ENCODE results near the gene NKAPL. TPM values are rescaled to one million over a fixed set of nuclear protein-coding genes. Genes with fewer than 3 reads are reported as not detected.

NKAPL gene
- total and polyA plus RNA-seq, 12 donors = 0.37 to 3.4 (median 1.4) TPM; not detected in 1

DNA sequence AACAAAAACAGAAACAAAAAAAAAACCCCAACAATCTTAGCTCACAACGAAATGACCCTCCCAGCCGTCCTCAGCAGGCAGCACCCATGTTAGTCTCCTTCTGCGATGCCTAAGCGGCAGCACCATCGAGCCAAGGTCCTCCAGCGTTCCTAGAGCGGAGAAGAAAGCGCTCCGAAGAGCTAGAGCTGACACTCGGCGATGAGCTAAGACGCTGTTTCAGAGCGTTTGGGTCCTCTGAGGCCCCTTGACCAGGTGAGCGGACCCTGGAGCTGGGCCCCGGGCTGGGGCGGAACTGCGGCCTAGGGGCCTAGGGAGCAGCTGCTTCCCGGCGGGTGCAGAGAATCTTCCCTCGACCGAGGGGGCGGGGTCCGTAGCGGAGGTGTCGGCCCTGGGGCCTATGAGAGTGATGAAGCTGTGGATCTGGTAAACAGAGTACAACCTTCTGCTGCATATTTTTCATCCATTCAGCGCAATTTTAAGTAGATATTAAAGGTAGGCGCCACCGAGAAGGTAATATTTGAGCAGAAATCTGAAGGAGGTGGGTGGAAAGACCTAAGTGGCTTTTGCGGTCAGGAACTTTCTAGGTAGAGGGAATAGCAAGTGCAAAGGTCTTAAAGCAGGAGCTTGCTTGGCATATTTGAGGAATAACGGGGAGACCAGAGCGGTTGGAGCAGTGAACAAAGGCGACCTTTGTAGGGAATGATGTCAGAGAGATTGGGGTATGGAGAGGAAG is 8.0 kb downstream of the NKAPL start, which contains the start of gene ZSCAN26:
Gene ZSCAN26 (plus strand): TSS at position 182 of the 733 bp plus-strand sequence. CDS start 4,777 bp downstream, outside the sequence.
- Histone ChIP-seq H3K9me3 (replicated peaks in 1 of 3) (no peaks in the 10 kb centered on the region), H3K36me3 (replicated peaks in 1 of 2) (peaks cover 0 to 5% of the 10 kb centered on the region in 2 donors), H3K27me3 (no peaks in the 10 kb centered on the region), H3K4me3 (peak within 1 kb of the TSS; percentile 36 to 82 (median 72)), H3K27ac (peak within 1 kb of the TSS; percentile 53 to 89 (median 78)), H3K4me1 (replicated peaks in 1 of 2) (peaks cover 14 to 32% of the 10 kb centered on the region in 2 donors)
- peak; percentile 79 to 88 (median 82) for DNase-seq
- 0 to 1% (median 1%) methylated on average over 20 to 32 of the region's 32 CpGs for WGBS, 4 donors
- intact Hi-C loops (cut with DNase I) = no loop called here
- peak; percentile 76 to 81 for TF ChIP-seq POLR2A (IDR thresholded peaks at IDR 0.05)
- TF ChIP-seq, protein P1, sequence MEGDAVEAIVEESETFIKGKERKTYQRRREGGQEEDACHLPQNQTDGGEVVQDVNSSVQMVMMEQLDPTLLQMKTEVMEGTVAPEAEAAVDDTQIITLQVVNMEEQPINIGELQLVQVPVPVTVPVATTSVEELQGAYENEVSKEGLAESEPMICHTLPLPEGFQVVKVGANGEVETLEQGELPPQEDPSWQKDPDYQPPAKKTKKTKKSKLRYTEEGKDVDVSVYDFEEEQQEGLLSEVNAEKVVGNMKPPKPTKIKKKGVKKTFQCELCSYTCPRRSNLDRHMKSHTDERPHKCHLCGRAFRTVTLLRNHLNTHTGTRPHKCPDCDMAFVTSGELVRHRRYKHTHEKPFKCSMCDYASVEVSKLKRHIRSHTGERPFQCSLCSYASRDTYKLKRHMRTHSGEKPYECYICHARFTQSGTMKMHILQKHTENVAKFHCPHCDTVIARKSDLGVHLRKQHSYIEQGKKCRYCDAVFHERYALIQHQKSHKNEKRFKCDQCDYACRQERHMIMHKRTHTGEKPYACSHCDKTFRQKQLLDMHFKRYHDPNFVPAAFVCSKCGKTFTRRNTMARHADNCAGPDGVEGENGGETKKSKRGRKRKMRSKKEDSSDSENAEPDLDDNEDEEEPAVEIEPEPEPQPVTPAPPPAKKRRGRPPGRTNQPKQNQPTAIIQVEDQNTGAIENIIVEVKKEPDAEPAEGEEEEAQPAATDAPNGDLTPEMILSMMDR (IDR thresholded peaks at IDR 0.05) = no peak

DNA sequence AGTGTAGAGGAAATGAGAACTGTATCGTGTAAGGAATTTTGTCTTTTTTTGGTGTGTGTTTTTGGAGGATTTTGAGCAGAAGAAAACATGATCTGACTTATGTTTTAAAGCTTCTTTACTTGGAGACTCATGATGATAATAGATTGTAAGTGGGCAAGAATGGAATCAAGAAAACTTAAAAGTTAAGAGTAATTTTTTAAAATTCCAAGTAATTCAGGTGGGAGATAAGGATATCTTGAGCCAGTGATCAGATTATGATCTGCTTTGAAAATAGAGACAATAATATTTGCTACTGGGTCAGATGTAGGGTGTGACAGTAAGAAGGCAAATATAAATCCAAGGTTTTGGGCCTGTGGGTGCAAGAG is 8.6 kb downstream of the NKAPL start:
- peaks cover 0 to 11% of the 10 kb centered on the region in 2 donors for H3K36me3 ChIP-seq (replicated peaks in 1 of 2)
- WGBS, 4 donors = 0 to 7% (median 4%) methylated on average over 1 of the region's 1 CpG
- H3K27ac ChIP-seq = peak overlapping the region in 4 of 5 donors; percentile 64 to 89 (median 82)
- peak overlapping the region in 3 of 4 donors; percentile 69 to 82 (median 75) for H3K4me3 ChIP-seq
- H3K4me1 ChIP-seq (replicated peaks in 1 of 2) = peaks cover 14 to 32% of the 10 kb centered on the region in 2 donors
- intact Hi-C loops (cut with DNase I) = no loop called here
- no peaks in the 10 kb centered on the region for H3K27me3 ChIP-seq
- DNase-seq = no peak
- no peaks in the 10 kb centered on the region for H3K9me3 ChIP-seq (replicated peaks in 1 of 3)
- no peak for TF ChIP-seq POLR2A (IDR thresholded peaks at IDR 0.05)
- TF ChIP-seq, protein P1 (IDR thresholded peaks at IDR 0.05) = no peak

DNA sequence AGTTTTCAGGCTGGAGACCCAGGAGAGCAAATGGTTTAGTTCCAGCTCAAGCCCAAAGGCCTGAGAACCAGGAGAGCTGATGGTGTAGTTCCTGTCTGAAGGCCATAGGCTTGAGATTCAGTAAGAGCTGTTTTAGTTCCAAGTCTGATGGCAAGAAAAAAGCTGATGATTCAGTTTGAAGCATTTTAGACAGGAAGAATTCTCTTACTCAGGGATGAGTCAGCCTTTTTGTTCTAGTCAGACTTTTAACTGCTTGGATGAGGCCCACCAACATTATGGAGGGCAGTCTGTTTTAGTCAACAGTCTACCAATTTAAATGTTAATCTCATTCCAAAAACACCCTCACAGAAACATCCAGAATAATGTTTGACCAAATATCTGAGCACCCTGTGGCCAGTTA is 10.4 kb downstream of the NKAPL start:
- no peaks in the 10 kb centered on the region for H3K27me3 ChIP-seq
- H3K9me3 ChIP-seq (replicated peaks in 1 of 3) = no peaks in the 10 kb centered on the region
- intact Hi-C loops (cut with DNase I) = no loop called here
- TF ChIP-seq POLR2A (IDR thresholded peaks at IDR 0.05) = peak in 1 of 2 donors; percentile 21
- TF ChIP-seq, protein P1 (IDR thresholded peaks at IDR 0.05) = no peak
- H3K4me3 ChIP-seq = no peak overlapping the region
- H3K27ac ChIP-seq = peak overlapping the region in 1 of 5 donors; percentile 55
- peaks cover 0 to 29% of the 10 kb centered on the region in 2 donors for H3K36me3 ChIP-seq (replicated peaks in 1 of 2)
- peaks cover 14 to 32% of the 10 kb centered on the region in 2 donors for H3K4me1 ChIP-seq (replicated peaks in 1 of 2)
- peak in 2 of 7 donors; percentile 12 to 31 for DNase-seq

DNA sequence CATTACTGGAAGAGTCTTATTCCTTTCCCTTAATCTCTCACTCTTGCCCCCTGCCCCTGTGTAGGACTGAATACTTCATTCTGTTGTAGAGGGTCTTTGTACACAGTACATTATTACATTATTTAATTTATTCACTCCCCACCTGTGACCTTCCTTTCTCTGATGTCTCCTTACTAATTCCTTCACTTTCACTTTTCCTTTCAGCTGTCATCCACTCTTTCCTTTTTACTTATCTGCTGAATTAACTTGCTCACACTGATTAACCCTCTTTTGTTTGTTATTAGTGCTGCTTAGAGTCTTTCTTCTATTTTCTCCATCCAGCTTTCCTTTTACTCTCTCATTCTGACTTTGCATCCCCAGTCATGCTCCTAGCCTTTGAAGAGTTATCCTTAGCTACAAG is 15.8 kb downstream of the NKAPL start:
- Histone ChIP-seq H3K9me3 (replicated peaks in 1 of 3) (no peaks in the 10 kb centered on the region), H3K27ac (no peak overlapping the region), H3K4me3 (no peak overlapping the region), H3K36me3 (replicated peaks in 1 of 2) (peaks cover 0 to 55% of the 10 kb centered on the region in 2 donors), H3K27me3 (no peaks in the 10 kb centered on the region), H3K4me1 (replicated peaks in 1 of 2) (peaks cover 0 to 6% of the 10 kb centered on the region in 2 donors)
- TF ChIP-seq POLR2A (IDR thresholded peaks at IDR 0.05) = no peak
- TF ChIP-seq, protein P1 (IDR thresholded peaks at IDR 0.05) = no peak
- no peak for DNase-seq
- intact Hi-C loops (cut with DNase I) = no loop called here
